HG03159 (cell line): Measurements from ENCODE around the gene HAUS7.
"Not testable (repeated sequence)": the region's sequence is repeated elsewhere in the genome, so short reads cannot be mapped to it uniquely, and the experiment has no call there.

Experiments used
- ATAC-seq: cut with Tn5 transposase; IDR thresholded peaks from one replicate; pipeline ENCODE4 v1.9.1; 2021; ENCODE audit warnings: mild to moderate bottlenecking, moderate library complexity; ENCODE audit not compliant: unreplicated experiment

The HAUS7 gene

GRCh38 chrX:153411255-153411987, 59.0 kb downstream of the HAUS7 start, which contains the start of gene ZFP92:
TSS of gene ZFP92 (plus strand) at chrX:153411472. CDS start at chrX:153418323, 6,851 bp downstream.
- ATAC-seq = peak; percentile 57

- no peak for ATAC-seq
These were observed 59.5 kb downstream of the HAUS7 start for GRCh38 chrX:153410888-153411254.

- ATAC-seq = no peak
These were observed 60.0 kb downstream of the HAUS7 start for GRCh38 chrX:153410373-153410772.

- ATAC-seq = no peak
These were observed 60.8 kb downstream of the HAUS7 start for GRCh38 chrX:153409414-153410101.

- no peak for ATAC-seq
These were observed 61.5 kb downstream of the HAUS7 start for GRCh38 chrX:153408871-153409351.

- no peak for ATAC-seq
These were observed 62.1 kb downstream of the HAUS7 start for GRCh38 chrX:153408221-153408721.

- ATAC-seq = no peak
These were observed 62.6 kb downstream of the HAUS7 start for GRCh38 chrX:153407736-153408135.

GRCh38 chrX:153406903-153407302, 63.5 kb downstream of the HAUS7 start:
- no peak for ATAC-seq

- ATAC-seq = no peak
These were observed 64.4 kb downstream of the HAUS7 start for GRCh38 chrX:153406011-153406410.

GRCh38 chrX:153405426-153405825, 65.0 kb downstream of the HAUS7 start:
- no peak for ATAC-seq

GRCh38 chrX:153404333-153404732, 66.0 kb downstream of the HAUS7 start:
- ATAC-seq = not testable (repeated sequence)

- no peak for ATAC-seq
These were observed 69.1 kb downstream of the HAUS7 start, which contains the start of gene PNMA6E for GRCh38 chrX:153401133-153401764. TSS of gene PNMA6E (minus strand) at chrX:153401350. CDS start at chrX:153398849, 2,501 bp downstream.

GRCh38 chrX:153400146-153401132, 69.9 kb downstream of the HAUS7 start:
- no peak for ATAC-seq

- no peak for ATAC-seq
These were observed 72.0 kb downstream of the HAUS7 start for GRCh38 chrX:153398275-153398960.
